LNCaP clone FGC (cell line): Measurements from ENCODE around the gene NSG1.
A peak's percentile ranks its signal among the peaks of the same experiment; 100 is the strongest.
"Not testable (repeated sequence)": the region's sequence is repeated elsewhere in the genome, so short reads cannot be mapped to it uniquely, and the experiment has no call there.

ENCODE experiments used
- DNase-seq: peaks from one replicate; pipeline ENCODE4 v3.0.0-alpha.2; 2011; ENCODE audit warnings: low read depth
- H3K4me3 ChIP-seq: 2 replicates; pipeline ENCODE4 v1.5.1; 2011; ENCODE audit warnings: mild to moderate bottlenecking, low read depth, low read length, control low read depth
- CTCF ChIP-seq: IDR thresholded peaks from 2 replicates; pipeline ENCODE4 v1.5.1; 2012; ENCODE audit warnings: mild to moderate bottlenecking; ENCODE audit not compliant: control insufficient read depth, insufficient read depth; ENCODE audit errors: extremely low read depth

The NSG1 gene

GRCh38 chr4:4347585-4347984, 39.3 kb upstream of the NSG1 start:
- H3K4me3 ChIP-seq: no peak overlapping the region
- TF ChIP-seq CTCF: no peak
- no peak for DNase-seq

DNA sequence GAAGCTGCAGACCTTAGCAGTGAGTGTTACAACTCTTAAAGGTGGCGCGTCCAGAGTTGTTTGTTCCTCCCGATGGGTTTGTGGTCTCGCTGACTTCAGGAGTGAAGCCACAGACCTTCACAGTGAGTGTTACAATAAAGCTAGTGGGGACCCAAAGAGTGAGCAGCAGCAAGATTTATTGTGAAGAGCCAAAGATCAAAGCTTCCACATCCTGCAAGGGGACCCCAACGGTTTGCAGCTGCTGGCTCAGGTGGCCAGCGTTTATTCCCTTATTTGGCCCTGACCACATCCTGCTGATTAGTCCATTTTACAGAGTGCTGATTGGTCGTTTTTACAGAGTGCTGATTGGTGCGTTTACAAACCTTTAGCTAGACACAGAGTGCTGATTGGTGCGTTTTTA, 38.3 kb upstream of the NSG1 start:
- H3K4me3 ChIP-seq, DNase-seq: not testable (repeated sequence)

- TF ChIP-seq CTCF: no peak
- DNase-seq: no peak
- H3K4me3 ChIP-seq: no peak overlapping the region
Measured at GRCh38 chr4:4349867-4350266, 37.0 kb upstream of the NSG1 start.

- DNase-seq: no peak
- TF ChIP-seq CTCF: no peak
- H3K4me3 ChIP-seq: no peak overlapping the region
Measured at GRCh38 chr4:4350909-4351308, 36.0 kb upstream of the NSG1 start.

GRCh38 chr4:4355302-4355701, 31.6 kb upstream of the NSG1 start:
- no peak overlapping the region for H3K4me3 ChIP-seq
- no peak for DNase-seq
- no peak for TF ChIP-seq CTCF

DNA sequence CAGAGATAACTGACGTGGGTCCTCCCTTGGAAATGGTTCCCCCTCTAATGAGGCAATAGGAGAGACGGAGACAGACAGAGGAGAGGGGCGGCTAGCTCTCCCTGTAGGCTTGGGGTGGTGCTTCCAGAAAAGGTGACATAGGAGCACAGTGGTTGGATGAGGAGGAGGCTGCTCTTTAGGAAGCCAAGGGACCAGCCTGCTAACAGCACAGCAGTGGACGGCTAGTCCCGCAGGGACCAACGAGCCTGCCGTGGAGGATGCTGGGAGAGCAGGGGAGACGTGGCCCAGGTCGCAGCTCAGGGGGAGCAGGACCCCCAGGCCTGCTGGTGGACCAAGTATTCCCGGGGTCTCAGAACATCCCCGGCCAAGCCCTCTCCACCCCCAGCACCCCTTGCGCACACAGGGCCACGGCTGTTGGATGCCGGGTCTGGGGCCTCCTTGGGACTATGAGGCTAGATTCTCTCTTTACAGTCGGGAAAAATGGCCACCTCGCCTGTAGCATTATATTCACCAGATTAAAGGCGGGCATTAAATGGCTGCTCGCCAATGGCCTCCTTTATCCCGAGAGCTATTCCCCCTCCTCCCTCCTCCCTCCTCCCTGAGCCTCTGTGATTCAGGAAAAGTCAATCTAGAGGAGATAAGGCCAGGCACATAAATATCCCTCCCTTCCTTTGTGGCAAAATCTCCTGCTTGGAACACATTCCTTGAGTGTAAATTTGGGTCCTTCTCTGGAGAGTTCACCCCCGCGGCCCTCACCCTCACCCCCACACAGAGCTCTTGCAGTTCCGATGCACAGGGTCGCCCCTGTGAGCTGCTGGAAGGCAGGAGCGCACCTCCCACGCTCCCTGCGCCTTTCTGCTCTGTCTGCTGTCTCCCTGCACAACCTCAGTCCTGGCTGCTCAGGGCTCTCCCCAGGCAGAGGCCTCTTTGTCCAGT, 30.5 kb upstream of the NSG1 start:
- H3K4me3 ChIP-seq: no peak overlapping the region
- no peak for TF ChIP-seq CTCF
- no peak for DNase-seq

DNA sequence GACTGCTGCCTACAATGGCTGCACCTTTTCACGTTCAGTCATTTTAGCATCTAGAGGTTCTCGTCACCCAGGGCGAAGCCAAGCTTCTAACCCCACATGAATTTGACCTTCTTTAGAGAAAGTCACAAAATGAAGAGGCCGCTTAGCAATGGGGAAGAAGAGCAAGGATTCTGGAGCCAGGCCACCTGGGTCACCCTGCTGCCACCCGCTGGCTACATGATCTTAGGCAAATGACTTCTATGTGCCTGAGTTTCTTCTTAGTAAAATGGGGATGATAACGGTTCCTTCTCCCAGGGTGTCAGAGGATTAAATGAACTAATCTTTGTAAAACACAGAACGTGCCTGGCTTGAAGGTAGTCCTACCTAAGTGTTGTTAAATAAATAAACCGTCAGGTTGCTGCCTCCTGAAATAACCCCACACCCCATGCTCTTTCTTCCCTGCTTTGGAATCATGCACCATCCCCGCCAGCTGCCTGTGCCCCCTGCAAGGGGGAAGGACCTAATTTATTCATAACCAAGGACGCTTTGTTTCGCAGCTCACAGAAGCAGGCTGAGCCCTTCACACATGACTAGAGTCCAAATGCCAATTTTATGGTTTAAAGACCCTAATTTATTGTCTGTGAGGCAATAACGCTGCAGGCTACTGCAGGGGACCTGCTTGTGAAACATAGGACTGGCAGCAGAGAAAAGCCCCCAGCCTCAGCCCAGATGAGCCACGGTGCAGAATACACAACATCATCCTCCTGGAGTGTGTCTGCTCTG, 28.6 kb upstream of the NSG1 start:
- DNase-seq: no peak

More for the DNA sequence above, 28.6 kb upstream of the NSG1 start:
- H3K4me3 ChIP-seq: no peak overlapping the region
- TF ChIP-seq CTCF: peak; percentile 35; the same call in 1 of the 2 replicates
